ENCODE measurements around the gene ARHGAP27.

DNA sequence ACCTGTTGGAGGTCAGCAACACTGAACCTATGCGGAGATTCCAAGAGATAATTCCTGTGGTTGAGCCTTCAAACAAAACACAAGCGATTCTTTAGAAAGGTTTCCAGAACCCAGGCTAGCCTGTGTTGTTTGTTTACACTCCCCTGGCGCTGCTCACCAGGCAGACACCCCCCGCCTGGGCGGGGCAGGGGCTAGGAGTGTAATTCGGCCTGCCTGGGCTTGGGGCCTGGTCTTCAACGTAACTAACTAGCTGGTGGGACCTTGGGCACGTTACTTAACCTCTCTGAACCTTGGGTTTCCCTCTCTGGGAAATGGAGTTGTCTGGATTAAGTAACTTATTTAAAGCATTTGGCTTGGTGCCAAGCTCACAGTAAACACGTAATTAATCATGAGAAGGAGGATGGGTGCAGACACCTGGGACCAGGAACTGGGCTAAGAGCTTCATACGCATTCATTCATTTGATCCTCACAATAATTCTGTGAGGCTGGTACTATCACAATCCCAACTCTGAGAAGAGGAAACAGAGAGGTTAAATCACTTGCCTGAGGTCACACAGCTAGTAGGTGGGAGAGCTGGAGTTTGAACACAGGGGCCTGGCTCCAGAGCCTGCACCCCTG, 7.6 kb upstream of the ARHGAP27 start:
- TF ChIP-seq ZBTB7A (IDR thresholded peaks at IDR 0.05; ENCODE audit: low read depth) (no peak), EGR1 (IDR thresholded peaks at IDR 0.05) (no peak), EP300 (IDR thresholded peaks at IDR 0.05; ENCODE audit: borderline replicate concordance) (no peak), TCF12 (IDR thresholded peaks at IDR 0.05; ENCODE audit: low read depth) (no peak), TAF1 (IDR thresholded peaks at IDR 0.05; ENCODE audit: low read depth) (no peak), CREB1 (IDR thresholded peaks at IDR 0.05; ENCODE audit: low read depth) (no peak), FOXM1 (IDR thresholded peaks at IDR 0.05; ENCODE audit: borderline replicate concordance, low read depth) (no peak), TEAD4 (IDR thresholded peaks at IDR 0.05) (no peak), CEBPB (IDR thresholded peaks at IDR 0.05) (no peak), RAD21 (IDR thresholded peaks at IDR 0.05; ENCODE audit: low read depth) (no peak), YY1 (IDR thresholded peaks at IDR 0.05; ENCODE audit: low read depth) (no peak)
- TF ChIP-seq, protein P1, sequence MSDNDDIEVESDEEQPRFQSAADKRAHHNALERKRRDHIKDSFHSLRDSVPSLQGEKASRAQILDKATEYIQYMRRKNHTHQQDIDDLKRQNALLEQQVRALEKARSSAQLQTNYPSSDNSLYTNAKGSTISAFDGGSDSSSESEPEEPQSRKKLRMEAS (IDR thresholded peaks at IDR 0.05) = no peak
- TF ChIP-seq, protein P2, sequence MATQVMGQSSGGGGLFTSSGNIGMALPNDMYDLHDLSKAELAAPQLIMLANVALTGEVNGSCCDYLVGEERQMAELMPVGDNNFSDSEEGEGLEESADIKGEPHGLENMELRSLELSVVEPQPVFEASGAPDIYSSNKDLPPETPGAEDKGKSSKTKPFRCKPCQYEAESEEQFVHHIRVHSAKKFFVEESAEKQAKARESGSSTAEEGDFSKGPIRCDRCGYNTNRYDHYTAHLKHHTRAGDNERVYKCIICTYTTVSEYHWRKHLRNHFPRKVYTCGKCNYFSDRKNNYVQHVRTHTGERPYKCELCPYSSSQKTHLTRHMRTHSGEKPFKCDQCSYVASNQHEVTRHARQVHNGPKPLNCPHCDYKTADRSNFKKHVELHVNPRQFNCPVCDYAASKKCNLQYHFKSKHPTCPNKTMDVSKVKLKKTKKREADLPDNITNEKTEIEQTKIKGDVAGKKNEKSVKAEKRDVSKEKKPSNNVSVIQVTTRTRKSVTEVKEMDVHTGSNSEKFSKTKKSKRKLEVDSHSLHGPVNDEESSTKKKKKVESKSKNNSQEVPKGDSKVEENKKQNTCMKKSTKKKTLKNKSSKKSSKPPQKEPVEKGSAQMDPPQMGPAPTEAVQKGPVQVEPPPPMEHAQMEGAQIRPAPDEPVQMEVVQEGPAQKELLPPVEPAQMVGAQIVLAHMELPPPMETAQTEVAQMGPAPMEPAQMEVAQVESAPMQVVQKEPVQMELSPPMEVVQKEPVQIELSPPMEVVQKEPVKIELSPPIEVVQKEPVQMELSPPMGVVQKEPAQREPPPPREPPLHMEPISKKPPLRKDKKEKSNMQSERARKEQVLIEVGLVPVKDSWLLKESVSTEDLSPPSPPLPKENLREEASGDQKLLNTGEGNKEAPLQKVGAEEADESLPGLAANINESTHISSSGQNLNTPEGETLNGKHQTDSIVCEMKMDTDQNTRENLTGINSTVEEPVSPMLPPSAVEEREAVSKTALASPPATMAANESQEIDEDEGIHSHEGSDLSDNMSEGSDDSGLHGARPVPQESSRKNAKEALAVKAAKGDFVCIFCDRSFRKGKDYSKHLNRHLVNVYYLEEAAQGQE (IDR thresholded peaks at IDR 0.05; ENCODE audit: low read depth) = no peak
